Trophoblast cell (in vitro differentiated cells and primary cell): ENCODE data around the gene SERINC5.

Source experiments
- DNase-seq, 2 donors: peaks; one replicate each; pipeline ENCODE4 v3.0.0-alpha.2; 2016
- H2AFZ ChIP-seq: 2 replicates; pipeline ENCODE4 v1.6.1; 2013; ENCODE audit warnings: low read length, moderate library complexity, mild to moderate bottlenecking; ENCODE audit not compliant: insufficient read depth, poor library complexity
- H2AK5ac ChIP-seq: 2 replicates; pipeline ENCODE4 v1.6.1; 2013; ENCODE audit warnings: mild to moderate bottlenecking, low read length
- H2BK120ac ChIP-seq: 2 replicates; pipeline ENCODE4 v1.6.1; 2013; ENCODE audit warnings: low read length, mild to moderate bottlenecking, moderate library complexity; ENCODE audit not compliant: insufficient read depth, poor library complexity
- H2BK12ac ChIP-seq: 2 replicates; pipeline ENCODE4 v1.6.1; 2013; ENCODE audit warnings: mild to moderate bottlenecking, low read length, moderate library complexity
- H2BK5ac ChIP-seq: 2 replicates; pipeline ENCODE4 v1.6.1; 2013; ENCODE audit warnings: low read length, low read depth, moderate library complexity, mild to moderate bottlenecking; ENCODE audit not compliant: poor library complexity
- H3K14ac ChIP-seq: 2 replicates; pipeline ENCODE4 v1.6.1; 2013; ENCODE audit warnings: mild to moderate bottlenecking, low read length
- H3K18ac ChIP-seq: 2 replicates; pipeline ENCODE4 v1.6.1; 2013; ENCODE audit warnings: mild to moderate bottlenecking, low read length
- H3K23ac ChIP-seq: 2 replicates; pipeline ENCODE4 v1.6.1; 2013; ENCODE audit warnings: low read length
- H3K27ac ChIP-seq: 2 replicates; pipeline ENCODE4 v1.5.1; 2013; ENCODE audit warnings: low read depth, mild to moderate bottlenecking, inconsistent platforms, low read length, moderate library complexity
- H3K27me3 ChIP-seq: 2 replicates; pipeline ENCODE4 v1.6.1; 2013; ENCODE audit warnings: inconsistent platforms, mild to moderate bottlenecking, low read length, moderate library complexity; ENCODE audit not compliant: insufficient read depth
- H3K36me3 ChIP-seq, 2 experiments: 1 replicate in 1 of 2; 2 replicates in 1 of 2; pipeline ENCODE4 v1.6.1; 2013; ENCODE audit warnings: low read length in 2 of 2, mild to moderate bottlenecking in 2 of 2, moderate library complexity in 1 of 2; ENCODE audit not compliant: insufficient read depth in 2 of 2, control insufficient read depth in 1 of 2
- H3K4ac ChIP-seq: 2 replicates; pipeline ENCODE4 v1.6.1; 2013; ENCODE audit warnings: low read depth, mild to moderate bottlenecking, low read length, moderate library complexity
- H3K4me1 ChIP-seq, 2 experiments: 1 replicate in 1 of 2; 2 replicates in 1 of 2; pipeline ENCODE4 v1.6.1; 2013; ENCODE audit warnings: low read length in 2 of 2, mild to moderate bottlenecking in 2 of 2, moderate library complexity in 1 of 2; ENCODE audit not compliant: insufficient read depth in 2 of 2, control insufficient read depth in 1 of 2
- H3K4me2 ChIP-seq: 2 replicates; pipeline ENCODE4 v1.6.1; 2013; ENCODE audit warnings: inconsistent platforms, mild to moderate bottlenecking, low read length, moderate library complexity
- H3K4me3 ChIP-seq: 2 replicates; pipeline ENCODE4 v1.5.1; 2013; ENCODE audit warnings: mild to moderate bottlenecking, low read depth, low read length, inconsistent platforms
- H3K79me1 ChIP-seq: one replicate; pipeline ENCODE4 v1.6.1; 2013; ENCODE audit warnings: low read length
- H3K79me2 ChIP-seq: 2 replicates; pipeline ENCODE4 v1.6.1; 2013; ENCODE audit warnings: low read length, mild to moderate bottlenecking; ENCODE audit not compliant: control insufficient read depth, insufficient read depth, poor library complexity
- H3K9ac ChIP-seq: 2 replicates; pipeline ENCODE4 v1.6.1; 2013; ENCODE audit warnings: mild to moderate bottlenecking, low read length
- H3K9me3 ChIP-seq: 2 replicates; pipeline ENCODE4 v1.6.1; 2013; ENCODE audit warnings: low read depth, mild to moderate bottlenecking, control low read depth, inconsistent platforms, low read length; ENCODE audit not compliant: insufficient read depth
- H4K12ac ChIP-seq: 2 replicates; pipeline ENCODE4 v1.6.1; 2013; ENCODE audit warnings: low read depth, mild to moderate bottlenecking, low read length, moderate library complexity
- H4K8ac ChIP-seq: 2 replicates; pipeline ENCODE4 v1.6.1; 2013; ENCODE audit warnings: low read depth, mild to moderate bottlenecking, low read length, moderate library complexity
- H4K91ac ChIP-seq: one replicate; pipeline ENCODE4 v1.6.1; 2013; ENCODE audit warnings: low read depth, mild to moderate bottlenecking, low read length, moderate library complexity
- WGBS: extraction: QIAGEN DNeasy Blood & Tissue Kit; methylation state at CpG from one replicate; pipeline ENCODE4 v1.1.7; 2013; ENCODE audit warnings: missing lambda C conversion rate; ENCODE audit not compliant: insufficient read length, insufficient coverage; ENCODE audit errors: extremely low coverage; 5-methylcytosine and 5-hydroxymethylcytosine counted together

SERINC5 gene

GRCh38 chr5:80143491-80143890, 112.4 kb downstream of the SERINC5 start:
- H3K27me3 ChIP-seq, result no peaks in the 10 kb centered on the region
- no peak overlapping the region for H2BK120ac ChIP-seq
- H3K4me2 ChIP-seq, result no peak overlapping the region
- no peaks in the 10 kb centered on the region for H3K79me2 ChIP-seq
- peaks cover 5% of the 10 kb centered on the region for H3K79me1 ChIP-seq
- DNase-seq, result no peak
- no peak overlapping the region for H3K9ac ChIP-seq
- no peaks in the 10 kb centered on the region for H3K9me3 ChIP-seq
- H3K14ac ChIP-seq, result no peak overlapping the region
- WGBS, result no CpG with 5 or more reads among the region's 13 CpGs
- peaks cover 8 to 19% of the 10 kb centered on the region in 2 experiments for H3K4me1 ChIP-seq
- H3K4ac ChIP-seq, result no peak overlapping the region
- H4K12ac ChIP-seq, result no peak overlapping the region
- no peak overlapping the region for H4K8ac ChIP-seq
- H2AFZ ChIP-seq, result no peak overlapping the region
- peak overlapping the region; percentile 61 for H3K18ac ChIP-seq
- H3K4me3 ChIP-seq, result no peak overlapping the region
- H2AK5ac ChIP-seq, result no peak overlapping the region
- peaks cover 28 to 39% of the 10 kb centered on the region in 2 experiments for H3K36me3 ChIP-seq
- H3K23ac ChIP-seq, result no peak overlapping the region
- peak overlapping the region; percentile 42 for H3K27ac ChIP-seq
- peak overlapping the region; percentile 97 for H2BK12ac ChIP-seq
- H4K91ac ChIP-seq, result no peak overlapping the region
- H2BK5ac ChIP-seq, result peak overlapping the region; percentile 57

GRCh38 chr5:80142996-80143395, 112.9 kb downstream of the SERINC5 start:
- WGBS, result no CpG with 5 or more reads among the region's 6 CpGs
- no peak overlapping the region for H3K4me3 ChIP-seq
- no peak overlapping the region for H2AFZ ChIP-seq
- H3K4me2 ChIP-seq, result no peak overlapping the region
- no peak overlapping the region for H2BK5ac ChIP-seq
- H3K18ac ChIP-seq, result peak overlapping the region; percentile 33
- peaks cover 5% of the 10 kb centered on the region for H3K79me1 ChIP-seq
- no peak overlapping the region for H2AK5ac ChIP-seq
- H3K27me3 ChIP-seq, result no peaks in the 10 kb centered on the region
- no peak overlapping the region for H4K91ac ChIP-seq
- H3K9me3 ChIP-seq, result no peaks in the 10 kb centered on the region
- no peak overlapping the region for H3K14ac ChIP-seq
- no peak overlapping the region for H4K12ac ChIP-seq
- no peaks in the 10 kb centered on the region for H3K79me2 ChIP-seq
- no peak overlapping the region for H4K8ac ChIP-seq
- peaks cover 30 to 40% of the 10 kb centered on the region in 2 experiments for H3K36me3 ChIP-seq
- DNase-seq, result no peak
- peaks cover 8 to 19% of the 10 kb centered on the region in 2 experiments for H3K4me1 ChIP-seq
- H3K27ac ChIP-seq, result no peak overlapping the region
- no peak overlapping the region for H2BK120ac ChIP-seq
- H3K4ac ChIP-seq, result no peak overlapping the region
- H3K9ac ChIP-seq, result no peak overlapping the region
- no peak overlapping the region for H3K23ac ChIP-seq
- H2BK12ac ChIP-seq, result peak overlapping the region; percentile 73

- H2AK5ac ChIP-seq, result no peak overlapping the region
- H2BK5ac ChIP-seq, result peak overlapping the region; percentile 73
- no peak overlapping the region for H3K4ac ChIP-seq
- no peak overlapping the region for H3K14ac ChIP-seq
- H2BK120ac ChIP-seq, result peak overlapping the region; percentile 56
- no peaks in the 10 kb centered on the region for H3K27me3 ChIP-seq
- H4K12ac ChIP-seq, result no peak overlapping the region
- H2BK12ac ChIP-seq, result no peak overlapping the region
- H3K9me3 ChIP-seq, result no peaks in the 10 kb centered on the region
- peaks cover 8 to 19% of the 10 kb centered on the region in 2 experiments for H3K4me1 ChIP-seq
- DNase-seq, result no peak
- no peak overlapping the region for H3K9ac ChIP-seq
- H3K4me3 ChIP-seq, result no peak overlapping the region
- H2AFZ ChIP-seq, result no peak overlapping the region
- H3K18ac ChIP-seq, result no peak overlapping the region
- H3K4me2 ChIP-seq, result no peak overlapping the region
- H3K79me1 ChIP-seq, result peaks cover 5% of the 10 kb centered on the region
- no peak overlapping the region for H3K23ac ChIP-seq
- peaks cover 24 to 30% of the 10 kb centered on the region in 2 experiments for H3K36me3 ChIP-seq
- no CpG with 5 or more reads among the region's 3 CpGs for WGBS
- H3K27ac ChIP-seq, result peak overlapping the region; percentile 78
- no peaks in the 10 kb centered on the region for H3K79me2 ChIP-seq
- H4K8ac ChIP-seq, result peak overlapping the region; percentile 76
- H4K91ac ChIP-seq, result peak overlapping the region; percentile 58
Observed at GRCh38 chr5:80141681-80142080, 114.2 kb downstream of the SERINC5 start.

GRCh38 chr5:80141147-80141671, 114.6 kb downstream of the SERINC5 start:
- no peak overlapping the region for H2BK12ac ChIP-seq
- no peak overlapping the region for H3K23ac ChIP-seq
- peak overlapping the region; percentile 78 for H3K27ac ChIP-seq
- no peaks in the 10 kb centered on the region for H3K79me2 ChIP-seq
- peaks cover 8 to 19% of the 10 kb centered on the region in 2 experiments for H3K4me1 ChIP-seq
- no peak overlapping the region for H2AK5ac ChIP-seq
- H3K4ac ChIP-seq, result no peak overlapping the region
- peak in 1 of 2 donors; percentile 28 for DNase-seq
- no peaks in the 10 kb centered on the region for H3K9me3 ChIP-seq
- H3K4me2 ChIP-seq, result no peak overlapping the region
- H3K79me1 ChIP-seq, result peaks cover 5% of the 10 kb centered on the region
- H2BK5ac ChIP-seq, result peak overlapping the region; percentile 57
- H3K36me3 ChIP-seq, result peaks cover 20 to 30% of the 10 kb centered on the region in 2 experiments
- no CpG with 5 or more reads among the region's 13 CpGs for WGBS
- no peak overlapping the region for H3K9ac ChIP-seq
- H2BK120ac ChIP-seq, result peak overlapping the region; percentile 56
- H3K4me3 ChIP-seq, result no peak overlapping the region
- no peaks in the 10 kb centered on the region for H3K27me3 ChIP-seq
- H3K14ac ChIP-seq, result no peak overlapping the region
- no peak overlapping the region for H2AFZ ChIP-seq
- H3K18ac ChIP-seq, result no peak overlapping the region
- peak overlapping the region; percentile 57 for H4K91ac ChIP-seq
- H4K8ac ChIP-seq, result peak overlapping the region; percentile 76
- no peak overlapping the region for H4K12ac ChIP-seq
